Measurements from ENCODE around the gene UBE2E2.

Gene UBE2E2

GRCh38 chr3:23202921-23203707, at the start of gene UBE2E2 (continued):
- no peak for TF ChIP-seq REPIN1 (tag by site-specific recombination; IDR thresholded peaks at IDR 0.05; ENCODE audit: low read depth)
- peak; percentile 53; the same call in 1 of the 2 replicates for TF ChIP-seq ZBTB20 (tag by site-specific recombination; IDR thresholded peaks at IDR 0.05)
- TF ChIP-seq, protein P1, sequence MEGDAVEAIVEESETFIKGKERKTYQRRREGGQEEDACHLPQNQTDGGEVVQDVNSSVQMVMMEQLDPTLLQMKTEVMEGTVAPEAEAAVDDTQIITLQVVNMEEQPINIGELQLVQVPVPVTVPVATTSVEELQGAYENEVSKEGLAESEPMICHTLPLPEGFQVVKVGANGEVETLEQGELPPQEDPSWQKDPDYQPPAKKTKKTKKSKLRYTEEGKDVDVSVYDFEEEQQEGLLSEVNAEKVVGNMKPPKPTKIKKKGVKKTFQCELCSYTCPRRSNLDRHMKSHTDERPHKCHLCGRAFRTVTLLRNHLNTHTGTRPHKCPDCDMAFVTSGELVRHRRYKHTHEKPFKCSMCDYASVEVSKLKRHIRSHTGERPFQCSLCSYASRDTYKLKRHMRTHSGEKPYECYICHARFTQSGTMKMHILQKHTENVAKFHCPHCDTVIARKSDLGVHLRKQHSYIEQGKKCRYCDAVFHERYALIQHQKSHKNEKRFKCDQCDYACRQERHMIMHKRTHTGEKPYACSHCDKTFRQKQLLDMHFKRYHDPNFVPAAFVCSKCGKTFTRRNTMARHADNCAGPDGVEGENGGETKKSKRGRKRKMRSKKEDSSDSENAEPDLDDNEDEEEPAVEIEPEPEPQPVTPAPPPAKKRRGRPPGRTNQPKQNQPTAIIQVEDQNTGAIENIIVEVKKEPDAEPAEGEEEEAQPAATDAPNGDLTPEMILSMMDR (tag by site-specific recombination; IDR thresholded peaks at IDR 0.05) = no peak
- TF ChIP-seq WT1 (tag by site-specific recombination; IDR thresholded peaks at IDR 0.05) = peak; percentile 93
- TF ChIP-seq ZNF621 (tag by site-specific recombination; IDR thresholded peaks at IDR 0.05) = no peak
- no peak for TF ChIP-seq REST (tag by site-specific recombination; IDR thresholded peaks at IDR 0.05)
- TF ChIP-seq ZNF670 (tag by site-specific recombination; IDR thresholded peaks at IDR 0.05; ENCODE audit: low read depth) = no peak
- TF ChIP-seq ZBTB10 (tag by site-specific recombination; IDR thresholded peaks at IDR 0.05) = peak; percentile 40; the same call in 1 of the 2 replicates
- TF ChIP-seq, protein P2, sequence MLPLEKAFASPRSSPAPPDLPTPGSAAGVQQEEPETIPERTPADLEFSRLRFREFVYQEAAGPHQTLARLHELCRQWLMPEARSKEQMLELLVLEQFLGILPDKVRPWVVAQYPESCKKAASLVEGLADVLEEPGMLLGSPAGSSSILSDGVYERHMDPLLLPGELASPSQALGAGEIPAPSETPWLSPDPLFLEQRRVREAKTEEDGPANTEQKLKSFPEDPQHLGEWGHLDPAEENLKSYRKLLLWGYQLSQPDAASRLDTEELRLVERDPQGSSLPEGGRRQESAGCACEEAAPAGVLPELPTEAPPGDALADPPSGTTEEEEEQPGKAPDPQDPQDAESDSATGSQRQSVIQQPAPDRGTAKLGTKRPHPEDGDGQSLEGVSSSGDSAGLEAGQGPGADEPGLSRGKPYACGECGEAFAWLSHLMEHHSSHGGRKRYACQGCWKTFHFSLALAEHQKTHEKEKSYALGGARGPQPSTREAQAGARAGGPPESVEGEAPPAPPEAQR (tag by site-specific recombination; IDR thresholded peaks at IDR 0.05) = no peak
- TF ChIP-seq ZBTB21 (tag by site-specific recombination; IDR thresholded peaks at IDR 0.05) = no peak
- TF ChIP-seq ZNF211 (tag by site-specific recombination; IDR thresholded peaks at IDR 0.05; ENCODE audit: low read depth) = no peak
- TF ChIP-seq ZNF610 (tag by site-specific recombination; IDR thresholded peaks at IDR 0.05; ENCODE audit: borderline replicate concordance) = no peak
- TF ChIP-seq ZNF776 (tag by site-specific recombination; IDR thresholded peaks at IDR 0.05; ENCODE audit: borderline replicate concordance) = no peak
- TF ChIP-seq ZNF311 (tag by site-specific recombination; IDR thresholded peaks at IDR 0.05; ENCODE audit: borderline replicate concordance) = no peak
- TF ChIP-seq SCRT1 (tag by site-specific recombination; IDR thresholded peaks at IDR 0.05; ENCODE audit: borderline replicate concordance) = no peak
- peak; percentile 57; the same call in 1 of the 2 replicates for TF ChIP-seq ZNF561 (tag by site-specific recombination; IDR thresholded peaks at IDR 0.05; ENCODE audit: borderline replicate concordance)
- no peak for TF ChIP-seq ZNF449 (tag by site-specific recombination; IDR thresholded peaks at IDR 0.05)
- TF ChIP-seq ZNF518A (tag by site-specific recombination; conservative IDR thresholded peaks at IDR 0.05; ENCODE audit: low read depth) = no peak
- peak; percentile 82 for TF ChIP-seq EGR2 (tag by site-specific recombination; IDR thresholded peaks at IDR 0.05; ENCODE audit: low read depth)
- no peak for TF ChIP-seq ZNF426 (tag by site-specific recombination; IDR thresholded peaks at IDR 0.05)
- no peak for TF ChIP-seq ZNF626 (tag by site-specific recombination; IDR thresholded peaks at IDR 0.05)

Data from HEK293 (cell line).